Activated CD4-positive, alpha-beta T cell treated with anti-CD3 and anti-CD28 coated beads for 24 hours (primary cell): ENCODE data around the gene SLC17A4.

ENCODE experiments used
- DNase-seq, 2 donors: peaks; one replicate each; pipeline ENCODE4 v3.0.0-alpha.2; 2020; ENCODE audit warnings: low read depth in 2 of 2

SLC17A4 gene, protein sequence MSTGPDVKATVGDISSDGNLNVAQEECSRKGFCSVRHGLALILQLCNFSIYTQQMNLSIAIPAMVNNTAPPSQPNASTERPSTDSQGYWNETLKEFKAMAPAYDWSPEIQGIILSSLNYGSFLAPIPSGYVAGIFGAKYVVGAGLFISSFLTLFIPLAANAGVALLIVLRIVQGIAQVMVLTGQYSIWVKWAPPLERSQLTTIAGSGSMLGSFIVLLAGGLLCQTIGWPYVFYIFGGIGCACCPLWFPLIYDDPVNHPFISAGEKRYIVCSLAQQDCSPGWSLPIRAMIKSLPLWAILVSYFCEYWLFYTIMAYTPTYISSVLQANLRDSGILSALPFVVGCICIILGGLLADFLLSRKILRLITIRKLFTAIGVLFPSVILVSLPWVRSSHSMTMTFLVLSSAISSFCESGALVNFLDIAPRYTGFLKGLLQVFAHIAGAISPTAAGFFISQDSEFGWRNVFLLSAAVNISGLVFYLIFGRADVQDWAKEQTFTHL

GRCh38 chr6:25754535-25754934 lies at the start of gene SLC17A4:
SLC17A4 (plus strand) TSS chr6:25754742; CDS start chr6:25761963, 7,221 bp downstream.
- no peak for DNase-seq

DNA sequence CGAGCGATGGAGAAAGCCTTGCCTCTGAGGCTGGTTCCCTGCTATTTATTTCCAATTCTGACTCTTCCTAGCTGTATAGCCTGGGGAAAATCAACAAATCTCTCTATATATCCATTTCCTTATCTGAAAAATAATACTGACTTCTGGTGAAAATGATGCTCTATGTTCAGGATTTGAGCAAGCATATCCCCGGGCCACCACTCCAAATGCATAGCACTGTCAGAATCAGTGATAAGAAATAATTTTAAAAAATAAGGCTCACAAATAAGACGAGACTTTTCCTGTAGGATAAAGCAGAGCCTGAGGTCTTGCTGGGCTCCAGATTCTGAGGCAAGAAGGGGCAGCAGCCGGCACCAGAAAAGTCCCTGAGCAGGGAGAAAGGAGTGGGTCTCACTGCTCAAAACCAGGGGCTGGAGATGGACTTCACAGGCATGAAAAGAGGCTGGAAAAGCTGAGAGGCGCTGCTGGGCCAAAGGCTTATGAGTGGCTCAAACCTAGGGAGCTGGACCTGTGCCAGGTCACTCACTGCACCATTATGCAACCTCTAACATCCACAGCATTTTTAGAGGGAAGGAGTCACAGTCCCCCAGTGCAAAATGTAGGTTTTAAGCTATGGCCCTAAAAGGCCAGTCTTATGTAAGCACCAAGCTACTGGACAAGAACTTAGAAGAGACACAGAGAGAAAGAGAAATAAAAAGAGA lies 48.1 kb upstream of the SLC17A4 start:
- DNase-seq, result no peak

DNA sequence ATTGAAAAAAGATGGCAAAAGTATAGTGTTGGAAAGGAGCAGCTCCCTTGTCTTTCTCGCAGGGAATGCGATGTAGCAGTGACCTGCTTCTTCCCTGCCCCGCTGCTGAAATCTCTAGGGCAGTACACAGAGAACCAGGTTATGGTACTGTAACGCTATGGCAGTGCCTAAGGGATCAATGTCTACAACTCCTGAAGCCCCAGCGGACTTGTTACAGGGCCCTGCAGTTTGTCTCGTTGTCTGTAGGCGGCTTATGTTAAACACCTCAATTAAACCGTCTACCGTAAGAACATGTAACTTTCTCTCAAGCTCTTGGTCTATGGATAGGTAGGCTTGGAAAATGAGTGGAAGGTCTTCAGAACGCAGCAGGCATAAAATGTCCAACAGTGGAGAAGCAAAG lies 44.8 kb upstream of the SLC17A4 start:
- DNase-seq, result no peak

GRCh38 chr6:25710287-25710686 lies 44.3 kb upstream of the SLC17A4 start:
- no peak for DNase-seq

DNA sequence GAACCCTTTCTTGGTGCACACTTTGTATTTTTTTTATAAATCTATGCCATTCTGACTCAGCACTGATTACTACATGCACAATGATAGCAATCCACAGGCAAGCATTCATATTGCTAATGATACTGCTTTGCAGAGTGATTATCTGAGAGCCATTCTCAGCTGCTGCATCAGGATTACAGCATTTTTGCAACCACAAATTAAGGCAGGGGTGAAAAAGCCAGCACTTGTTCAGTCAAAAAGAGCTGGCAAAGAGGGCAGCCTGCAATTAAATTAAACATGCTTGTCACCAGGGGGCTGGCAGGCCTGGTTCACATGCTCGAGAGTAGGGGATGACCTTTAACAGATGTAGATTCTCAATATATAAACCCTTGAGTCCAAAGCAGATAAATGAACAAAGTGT lies 40.7 kb upstream of the SLC17A4 start:
- DNase-seq, result no peak

DNA sequence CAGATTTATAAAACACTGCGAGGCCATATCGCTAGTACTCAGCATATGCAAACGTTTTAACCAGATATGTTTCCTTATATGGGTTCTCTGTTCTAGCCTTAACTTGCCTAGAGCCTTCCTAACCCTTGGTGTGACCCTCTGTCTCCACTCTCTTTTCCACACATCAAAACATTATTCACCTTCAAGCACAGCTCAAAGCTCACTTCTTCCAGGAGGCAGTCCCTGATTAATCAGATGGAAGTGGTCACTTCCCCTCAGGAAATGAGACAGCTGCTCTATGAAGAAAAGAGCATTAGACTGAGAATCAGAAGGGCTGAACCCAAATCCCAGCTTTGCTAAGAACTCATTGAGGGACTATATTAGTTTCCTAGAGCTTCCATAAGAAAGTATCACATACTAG lies 39.8 kb upstream of the SLC17A4 start:
- no peak for DNase-seq

DNA sequence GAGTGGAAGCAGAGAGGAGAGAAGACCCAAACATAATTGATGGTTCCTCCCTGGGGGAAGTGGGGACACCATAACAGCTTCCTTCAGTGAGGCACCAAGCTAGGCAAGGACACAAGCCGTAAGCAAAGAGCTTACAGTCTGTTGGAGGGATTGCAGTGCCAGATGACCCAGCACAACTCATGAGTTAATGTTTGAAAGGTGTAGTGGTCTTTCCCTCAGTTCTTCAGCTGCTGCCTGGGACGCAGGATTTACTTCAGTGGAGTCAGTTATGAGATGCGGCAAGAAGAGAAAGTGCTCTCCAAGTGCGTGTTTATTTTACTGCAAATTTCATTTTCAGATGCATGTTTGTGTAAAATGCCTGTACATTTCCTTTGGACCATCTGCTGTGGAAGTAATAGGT lies 38.7 kb upstream of the SLC17A4 start:
- DNase-seq, result no peak

GRCh38 chr6:25717866-25718740 lies 36.4 kb upstream of the SLC17A4 start:
- DNase-seq, result no peak

DNA sequence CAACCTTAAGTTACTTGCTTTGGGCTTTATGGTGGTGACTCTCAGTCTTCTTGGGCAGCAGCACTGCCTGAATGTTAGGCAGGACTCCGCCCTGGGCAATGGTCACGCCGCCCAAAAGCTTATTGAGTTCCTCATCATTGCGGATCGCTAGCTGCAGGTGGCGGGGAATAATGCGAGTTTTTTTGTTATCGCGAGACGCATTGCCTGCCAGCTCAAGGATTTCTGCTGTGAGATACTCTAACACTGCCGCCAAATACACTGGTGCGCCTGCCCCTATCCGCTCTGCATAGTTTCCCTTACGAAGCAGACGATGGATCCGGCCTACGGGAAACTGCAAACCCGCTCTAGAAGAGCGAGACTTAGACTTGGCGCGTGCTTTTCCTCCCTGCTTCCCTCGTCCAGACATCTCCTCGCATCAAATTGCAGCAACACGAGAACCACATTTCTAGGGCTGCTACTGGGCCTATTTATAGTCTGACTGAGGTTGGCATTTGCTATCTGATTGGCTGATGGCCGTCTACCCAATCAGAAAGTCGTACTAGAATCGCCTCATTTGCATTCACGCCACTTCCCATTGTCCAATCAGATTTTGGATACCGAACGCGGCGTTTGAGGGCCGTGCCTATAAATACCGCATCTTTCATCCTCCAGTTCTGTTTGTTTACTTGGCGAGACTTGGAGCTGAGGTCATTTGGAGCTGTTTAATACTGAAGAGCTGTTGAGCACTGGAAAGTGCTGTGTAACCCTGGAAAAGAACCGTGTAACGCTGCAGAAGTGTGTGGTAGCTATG lies 28.2 kb upstream of the SLC17A4 start:
- no peak for DNase-seq

GRCh38 chr6:25727028-25727427 lies 27.5 kb upstream of the SLC17A4 start:
- no peak for DNase-seq

DNA sequence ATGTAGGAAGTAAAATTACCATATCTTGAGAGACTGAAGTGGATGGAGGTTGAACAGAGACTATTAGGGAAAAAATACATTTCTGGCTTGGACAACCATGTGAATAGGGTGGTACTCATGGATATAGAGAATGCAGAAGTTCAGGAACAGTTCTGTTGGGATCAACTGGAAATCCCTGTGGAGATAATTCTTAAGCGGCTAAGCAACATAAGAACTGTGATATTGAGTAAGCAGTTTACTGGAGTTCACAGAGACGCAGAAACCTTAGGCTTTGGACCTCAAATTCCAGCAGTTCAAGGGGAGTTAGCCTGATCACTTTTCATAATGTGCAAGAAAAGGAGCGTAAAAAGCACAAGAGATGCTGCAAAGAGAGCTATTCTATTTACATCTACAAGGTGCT lies 23.6 kb upstream of the SLC17A4 start:
- no peak for DNase-seq

GRCh38 chr6:25731721-25732120 lies 22.8 kb upstream of the SLC17A4 start:
- no peak for DNase-seq

GRCh38 chr6:25732468-25733198 lies 21.9 kb upstream of the SLC17A4 start:
- no peak for DNase-seq

GRCh38 chr6:25735261-25735660 lies 19.3 kb upstream of the SLC17A4 start:
- DNase-seq, result no peak

GRCh38 chr6:25743868-25744267 lies 10.7 kb upstream of the SLC17A4 start:
- DNase-seq, result no peak

DNA sequence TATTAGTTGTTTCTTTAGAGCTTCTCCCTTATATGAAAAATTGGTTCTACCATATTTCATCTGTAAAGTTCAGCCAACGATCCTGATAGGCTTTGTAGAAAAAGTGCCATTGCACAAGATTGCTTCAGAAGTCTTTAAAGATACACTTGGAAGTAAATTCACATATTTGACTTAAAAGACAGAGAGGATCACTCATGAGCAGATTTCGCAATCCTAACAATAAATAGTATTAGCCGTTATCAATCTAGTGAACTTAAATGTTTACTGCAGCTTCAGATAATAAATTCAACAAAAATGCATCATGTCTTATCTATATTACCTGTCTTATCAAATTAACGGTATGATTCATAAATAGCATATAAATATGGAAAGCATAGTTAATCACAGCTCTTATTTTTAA lies 8.7 kb upstream of the SLC17A4 start:
- DNase-seq, result no peak

DNA sequence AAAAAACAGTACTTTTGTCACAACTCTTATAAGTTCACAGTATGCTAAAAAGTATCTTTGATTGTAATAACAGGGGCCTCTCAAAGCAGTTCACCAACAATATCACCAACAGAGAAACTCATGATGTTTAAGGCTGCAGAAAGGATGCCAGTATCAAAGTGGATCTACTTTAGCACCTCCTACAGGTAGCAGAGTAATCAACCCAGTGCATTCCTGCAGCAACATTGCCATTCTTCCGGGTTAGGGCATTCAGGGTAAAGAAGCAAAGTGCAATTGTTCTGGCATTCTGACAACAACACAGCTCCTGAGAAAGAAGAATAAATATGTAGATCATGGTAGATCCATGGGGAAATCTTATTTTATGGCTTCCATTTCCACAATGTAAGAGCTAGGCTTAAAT lies 7.6 kb upstream of the SLC17A4 start:
- no peak for DNase-seq

DNA sequence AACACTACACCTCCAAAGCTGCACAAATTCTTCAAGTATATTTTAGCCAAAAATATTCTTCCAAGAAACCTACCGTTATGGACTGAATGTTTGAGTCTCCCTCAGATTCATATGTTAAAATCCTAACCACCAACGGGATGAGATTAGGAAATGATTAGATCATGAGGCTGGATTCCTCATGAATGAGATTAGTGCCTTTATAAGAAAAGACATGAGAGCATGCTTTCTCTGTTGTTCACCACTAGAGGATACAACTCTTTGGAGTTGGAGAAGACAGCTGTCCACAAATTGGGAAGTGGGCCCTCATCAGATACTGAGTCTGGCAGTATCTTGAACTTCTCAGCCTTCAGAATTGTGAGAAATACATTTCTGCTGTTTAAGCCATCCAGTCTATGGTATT lies 7.1 kb upstream of the SLC17A4 start:
- DNase-seq, result no peak

DNA sequence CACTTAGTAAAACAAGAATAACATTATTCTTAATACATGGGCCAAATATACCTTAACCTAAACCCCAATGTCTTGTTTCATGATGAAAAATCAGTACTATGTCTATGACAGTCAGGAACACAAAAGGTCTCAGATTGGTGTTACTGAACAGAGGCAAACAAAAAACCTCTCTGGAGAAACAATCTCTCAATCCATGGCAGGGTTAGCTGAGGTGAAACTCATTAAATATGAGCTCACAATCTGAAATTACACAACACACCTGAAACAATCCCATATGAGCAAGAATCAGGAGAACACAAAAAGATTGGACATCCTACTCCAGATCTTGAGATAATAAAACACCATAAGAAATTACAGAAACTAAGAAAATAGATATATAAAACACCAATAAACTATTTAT lies 6.5 kb upstream of the SLC17A4 start:
- no peak for DNase-seq
